HepG2 (cell line): ENCODE measurements around the gene TMEM267. TPM values are rescaled to one million over a fixed set of nuclear protein-coding genes. Genes with fewer than 3 reads are reported as not detected.
A peak's percentile ranks its signal among the peaks of the same experiment; 100 is the strongest.

Experiments
- BHLHE40 ChIP-seq: IDR thresholded peaks from 2 replicates; pipeline ENCODE4 v1.6.1; 2011; ENCODE audit warnings: low read length, improper control_type of control experiment
- CBX5 ChIP-seq: sonication (generic); formaldehyde crosslinking; IDR thresholded peaks from 2 replicates; pipeline ENCODE4 v1.4.0; 2020; ENCODE audit warnings: missing genetic modification reagents, borderline replicate concordance
- CEBPB ChIP-seq: IDR thresholded peaks from 2 replicates; pipeline ENCODE4 v1.6.1; 2011; ENCODE audit warnings: low read depth, low read length, improper control_type of control experiment, borderline replicate concordance
- CENPT ChIP-seq: sonication (generic); formaldehyde crosslinking; IDR thresholded peaks from 2 replicates; pipeline ENCODE4 v1.8.0; 2022; ENCODE audit warnings: low read depth, mild to moderate bottlenecking, moderate library complexity, missing genetic modification reagents
- ELF3 ChIP-seq: IDR thresholded peaks from 2 replicates; pipeline ENCODE4 v1.6.1; 2016; ENCODE audit warnings: missing genetic modification reagents, missing compliant biosample characterization
- FOXA1 ChIP-seq, 2 experiments: fragments of 450-650 bp in 1 of 2; sonication (generic) in 1 of 2; formaldehyde crosslinking in 1 of 2; IDR thresholded peaks; 2 replicates each; pipeline versions ENCODE4 v1.4.0 to v1.6.1; 2016 to 2020; ENCODE audit warnings: missing genetic modification reagents in 1 of 2
- GABPB1 ChIP-seq: IDR thresholded peaks from 2 replicates; pipeline ENCODE4 v1.6.1; 2016; ENCODE audit warnings: mild to moderate bottlenecking, missing genetic modification reagents, moderate library complexity, missing compliant biosample characterization
- HCFC1 ChIP-seq: fragments of 150-350 bp; IDR thresholded peaks from 2 replicates; pipeline ENCODE4 v1.6.1; 2014; ENCODE audit warnings: low read depth, low read length
- IKZF1 ChIP-seq: fragments of 450-650 bp; IDR thresholded peaks from 2 replicates; pipeline ENCODE4 v1.7.1; 2016
- KDM6A ChIP-seq: IDR thresholded peaks from 2 replicates; pipeline ENCODE4 v1.6.1; 2016; ENCODE audit warnings: low read depth
- MXD4 ChIP-seq: IDR thresholded peaks from 2 replicates; pipeline ENCODE4 v1.6.1; 2016; ENCODE audit warnings: mild to moderate bottlenecking, missing biosample characterization, missing genetic modification reagents
- NFYB ChIP-seq: sonication (generic); formaldehyde crosslinking; IDR thresholded peaks from 2 replicates; pipeline ENCODE4 v1.4.0; 2020; ENCODE audit warnings: missing genetic modification reagents
- RAD51 ChIP-seq: fragments of 450-650 bp; IDR thresholded peaks from 2 replicates; pipeline ENCODE4 v1.6.1; 2016; ENCODE audit warnings: borderline replicate concordance
- RBM39 ChIP-seq: fragments of 200-400 bp; formaldehyde crosslinking; IDR thresholded peaks from one replicate; pipeline ENCODE4 v1.6.1; 2018; ENCODE audit warnings: antibody characterized with exemption, mild to moderate bottlenecking, low read depth, low read length; ENCODE audit not compliant: poor library complexity, severe bottlenecking
- SMARCC2 ChIP-seq: fragments of 450-650 bp; IDR thresholded peaks from 2 replicates; pipeline ENCODE4 v1.6.1; 2017; ENCODE audit warnings: antibody characterized with exemption, mild to moderate bottlenecking
- SNAPC2 ChIP-seq: sonication (generic); formaldehyde crosslinking; IDR thresholded peaks from 2 replicates; pipeline ENCODE4 v1.8.1; 2022; ENCODE audit warnings: mild to moderate bottlenecking, missing genetic modification reagents
- SYNCRIP ChIP-seq: fragments of 200-400 bp; formaldehyde crosslinking; IDR thresholded peaks from 2 replicates; pipeline ENCODE4 v1.6.1; 2018; ENCODE audit warnings: mild to moderate bottlenecking, low read depth, low read length; ENCODE audit not compliant: insufficient read depth
- THAP11 ChIP-seq: IDR thresholded peaks from 2 replicates; pipeline ENCODE4 v1.6.1; 2016; ENCODE audit warnings: missing biosample characterization, missing genetic modification reagents
- THAP7 ChIP-seq: sonication (generic); formaldehyde crosslinking; IDR thresholded peaks from 2 replicates; pipeline ENCODE4 v1.8.1; 2023; ENCODE audit warnings: mild to moderate bottlenecking, missing genetic modification reagents
- TMF1 ChIP-seq: sonication (generic); formaldehyde crosslinking; IDR thresholded peaks from 2 replicates; pipeline ENCODE4 v1.8.1; 2022; ENCODE audit warnings: low read depth, missing genetic modification reagents
- ZBTB7B ChIP-seq: sonication (generic); formaldehyde crosslinking; IDR thresholded peaks from 2 replicates; pipeline ENCODE4 v1.4.0; 2020; ENCODE audit warnings: missing genetic modification reagents
- ZNF10 ChIP-seq: sonication (generic); formaldehyde crosslinking; IDR thresholded peaks from 2 replicates; pipeline ENCODE4 v1.4.0; 2020; ENCODE audit warnings: mild to moderate bottlenecking, low read depth, missing genetic modification reagents, borderline replicate concordance
- ZNF101 ChIP-seq: sonication (generic); formaldehyde crosslinking; IDR thresholded peaks from 2 replicates; pipeline ENCODE4 v1.4.0; 2020; ENCODE audit warnings: mild to moderate bottlenecking, low read depth, missing genetic modification reagents, borderline replicate concordance
- ZNF180 ChIP-seq: sonication (generic); formaldehyde crosslinking; IDR thresholded peaks from 2 replicates; pipeline ENCODE4 v1.4.0; 2020; ENCODE audit warnings: low read depth, missing genetic modification reagents, borderline replicate concordance
- ZNF20 ChIP-seq: sonication (generic); formaldehyde crosslinking; IDR thresholded peaks from 2 replicates; pipeline ENCODE4 v1.4.0; 2020; ENCODE audit warnings: mild to moderate bottlenecking, moderate library complexity, missing genetic modification reagents
- ZNF329 ChIP-seq: sonication (generic); formaldehyde crosslinking; IDR thresholded peaks from 2 replicates; pipeline ENCODE4 v1.9.0; 2021; ENCODE audit warnings: low read depth, mild to moderate bottlenecking, missing genetic modification reagents
- ZNF816 ChIP-seq: sonication (generic); formaldehyde crosslinking; IDR thresholded peaks from 2 replicates; pipeline ENCODE4 v1.8.0; 2022; ENCODE audit warnings: missing genetic modification reagents, mild to moderate bottlenecking, borderline replicate concordance
- ZSCAN21 ChIP-seq: sonication (generic); formaldehyde crosslinking; IDR thresholded peaks from 2 replicates; pipeline ENCODE4 v1.8.0; 2022; ENCODE audit warnings: mild to moderate bottlenecking, missing genetic modification reagents, moderate library complexity, borderline replicate concordance
- ZSCAN31 ChIP-seq: sonication (generic); formaldehyde crosslinking; IDR thresholded peaks from 2 replicates; pipeline ENCODE4 v1.5.0; 2020; ENCODE audit warnings: low read depth, mild to moderate bottlenecking, missing genetic modification reagents
- polyA plus RNA-seq, 8 experiments: library from polyadenylated mRNA; depleted of rRNA in 3 of 8; stranded (reverse) in 7 of 8; unstranded in 1 of 8; fragments of >200 nt; fragmentation: Illumina TruSeq in 4 of 8; extraction: Trizol in 4 of 8; gene quantifications; 2 replicates each; pipeline versions ENCODE4 v1.2.1 to v1.2.3, GENCODE V29; 2011 to 2016; ENCODE audit warnings: low read depth in 4 of 8, missing spikeins in 1 of 8, mixed read lengths in 1 of 8; ENCODE audit not compliant: insufficient read depth in 1 of 8
- total RNA-seq, 5 experiments: library from RNA; depleted of rRNA; stranded (reverse); fragments of >200 nt; fragmentation: Illumina TruSeq; extraction: Trizol; gene quantifications; 2 replicates each; pipeline ENCODE4 v1.2.3, GENCODE V29; 2016; ENCODE audit warnings: low read depth in 1 of 5
- TF ChIP-seq, protein P1 (sequence below): sonication (generic); formaldehyde crosslinking; IDR thresholded peaks from 2 replicates; pipeline ENCODE4 v1.4.0; 2020; ENCODE audit warnings: missing genetic modification reagents

Gene TMEM267
- total and polyA plus RNA-seq, 2 of the 13 experiments (the other 11 are each of a cell fraction or from before 2014, with no cell fraction given), result 8.9 to 12.6 TPM

GRCh38 chr5:43483298-43484105 lies at the start of gene TMEM267 (continued):
- TF ChIP-seq CEBPB (peak; percentile 89), ZSCAN21 (peak; percentile 72; the same call in 1 of the 2 replicates), ZNF10 (no peak), SMARCC2 (no peak), RBM39 (peak; percentile 96), BHLHE40 (no peak), SNAPC2 (CRISPR knock-in tag) (no peak), ZBTB7B (CRISPR knock-in tag) (peak; percentile 75; the same call in 1 of the 2 replicates), ZSCAN31 (CRISPR knock-in tag) (0 out of 2 replicates have a peak, but pooled peaks have one; percentile 67), RAD51 (no peak), FOXA1 (IDR thresholded peaks at IDR 0.05) (no peak), FOXA1 (CRISPR knock-in tag; IDR thresholded peaks at IDR 0.05) (no peak), ZNF20 (CRISPR knock-in tag) (peak; percentile 85), CBX5 (CRISPR knock-in tag) (0 out of 2 replicates have a peak, but pooled peaks have one; percentile 43), TMF1 (CRISPR knock-in tag) (peak; percentile 74; the same call in 1 of the 2 replicates), THAP7 (CRISPR knock-in tag) (no peak), SYNCRIP (no peak), IKZF1 (no peak), ZNF101 (CRISPR knock-in tag) (no peak), THAP11 (CRISPR knock-in tag) (peak; percentile 84), ZNF180 (peak; percentile 17; the same call in 1 of the 2 replicates), ZNF816 (CRISPR knock-in tag) (0 out of 2 replicates have a peak, but pooled peaks have one; percentile 30), ELF3 (CRISPR knock-in tag) (no peak), CENPT (CRISPR knock-in tag) (no peak), KDM6A (CRISPR knock-in tag) (no peak), NFYB (CRISPR knock-in tag) (no peak), MXD4 (CRISPR knock-in tag) (peak; percentile 55; the same call in 1 of the 2 replicates), ZNF329 (CRISPR knock-in tag) (no peak), HCFC1 (peak; percentile 33; the same call in 1 of the 2 replicates), GABPB1 (CRISPR knock-in tag) (peak; percentile 87)
- TF ChIP-seq, protein P1, sequence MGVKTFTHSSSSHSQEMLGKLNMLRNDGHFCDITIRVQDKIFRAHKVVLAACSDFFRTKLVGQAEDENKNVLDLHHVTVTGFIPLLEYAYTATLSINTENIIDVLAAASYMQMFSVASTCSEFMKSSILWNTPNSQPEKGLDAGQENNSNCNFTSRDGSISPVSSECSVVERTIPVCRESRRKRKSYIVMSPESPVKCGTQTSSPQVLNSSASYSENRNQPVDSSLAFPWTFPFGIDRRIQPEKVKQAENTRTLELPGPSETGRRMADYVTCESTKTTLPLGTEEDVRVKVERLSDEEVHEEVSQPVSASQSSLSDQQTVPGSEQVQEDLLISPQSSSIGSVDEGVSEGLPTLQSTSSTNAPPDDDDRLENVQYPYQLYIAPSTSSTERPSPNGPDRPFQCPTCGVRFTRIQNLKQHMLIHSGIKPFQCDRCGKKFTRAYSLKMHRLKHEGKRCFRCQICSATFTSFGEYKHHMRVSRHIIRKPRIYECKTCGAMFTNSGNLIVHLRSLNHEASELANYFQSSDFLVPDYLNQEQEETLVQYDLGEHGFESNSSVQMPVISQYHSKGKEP, result no peak
